NB4 (cell line): ENCODE data around the gene MTNR1B.

ENCODE experiments used
- CTCF ChIP-seq: IDR thresholded peaks from one replicate; pipeline ENCODE4 v1.5.1; 2012; ENCODE audit warnings: low read depth, low read length
- POLR2A ChIP-seq: IDR thresholded peaks from 2 replicates; pipeline ENCODE4 v1.6.1; 2011; ENCODE audit warnings: mild to moderate bottlenecking; ENCODE audit not compliant: insufficient read length; ENCODE audit errors: extremely low read depth

GRCh38 chr11:92929246-92929645 is 40.2 kb upstream of the MTNR1B start:
- TF ChIP-seq CTCF, result no peak
- TF ChIP-seq POLR2A, result no peak
